HG03039 (cell line): Measurements from ENCODE around the gene CD38.

Experiments used
- ATAC-seq: cut with Tn5 transposase; IDR thresholded peaks from one replicate; pipeline ENCODE4 v1.9.1; 2021; ENCODE audit warnings: mild to moderate bottlenecking, moderate library complexity; ENCODE audit not compliant: unreplicated experiment

CD38 gene

DNA sequence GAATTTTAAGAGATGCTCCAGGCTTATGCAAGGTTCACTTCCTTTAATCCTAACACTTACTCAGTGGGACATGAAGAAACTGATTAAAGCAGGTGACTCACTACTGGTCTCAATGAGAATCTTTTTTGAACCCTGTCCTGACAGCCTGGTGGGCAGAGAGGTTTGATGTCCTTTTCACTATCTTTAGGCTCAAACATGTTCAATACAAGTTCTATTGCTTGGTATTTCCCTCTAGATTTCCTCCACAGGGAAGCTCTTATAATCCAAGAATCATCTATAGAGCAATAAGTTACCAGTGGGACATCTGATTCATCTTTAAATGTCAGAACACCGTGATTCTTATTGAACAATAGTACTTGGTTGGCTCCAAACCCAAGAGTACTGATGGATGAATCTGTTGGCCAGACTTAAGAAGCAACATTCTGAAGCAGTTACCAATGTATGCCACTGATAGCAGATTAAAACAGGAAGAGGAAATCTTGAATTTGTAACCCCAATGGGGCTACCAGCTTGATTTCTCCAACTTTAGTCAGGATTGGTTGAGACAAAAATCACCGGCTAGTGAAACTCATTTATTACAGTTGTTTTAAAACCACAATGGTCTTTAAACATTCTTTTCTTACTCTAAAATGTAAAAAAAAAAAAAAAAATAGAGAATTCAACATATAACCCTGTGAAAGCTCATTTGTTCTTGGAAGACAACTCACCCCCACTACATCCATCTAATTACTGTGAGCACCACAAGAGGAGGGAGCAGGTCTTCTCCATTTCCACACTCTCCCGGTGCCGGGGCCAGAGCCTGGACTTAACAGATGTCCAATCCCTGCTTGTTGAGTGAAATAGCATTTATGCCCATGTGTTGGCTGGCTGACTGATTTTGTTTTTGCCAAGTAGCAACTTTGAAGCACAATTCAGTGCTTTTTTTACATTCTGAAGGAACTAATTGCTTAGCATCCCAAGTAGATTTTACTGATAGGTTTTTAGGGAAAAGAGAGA is 117.1 kb downstream of the CD38 start:
- ATAC-seq, result no peak

GRCh38 chr4:15897577-15897976 is 119.4 kb downstream of the CD38 start:
- ATAC-seq, result no peak

GRCh38 chr4:15898902-15899301 is 120.8 kb downstream of the CD38 start:
- ATAC-seq, result no peak

DNA sequence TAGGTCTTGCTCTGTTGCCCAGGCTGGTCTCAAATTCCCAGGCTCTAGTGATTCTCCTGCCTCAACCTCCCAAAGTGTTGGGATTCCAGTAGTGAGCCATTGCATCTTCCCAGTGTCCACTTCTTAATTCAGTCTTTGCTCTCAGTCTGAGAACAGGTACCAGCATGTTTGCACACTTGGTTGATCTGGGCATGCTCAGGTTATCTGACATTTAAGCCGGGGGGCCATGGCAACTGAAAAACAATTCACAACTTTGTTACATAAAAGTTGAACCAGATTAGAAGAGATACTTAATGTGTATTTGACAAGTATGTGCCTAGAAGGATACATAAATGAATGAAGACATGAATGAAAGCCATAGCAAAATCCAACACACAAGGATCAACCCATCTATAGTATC is 121.4 kb downstream of the CD38 start:
- no peak for ATAC-seq

- no peak for ATAC-seq
These were observed 122.9 kb downstream of the CD38 start for GRCh38 chr4:15901007-15901406.

- ATAC-seq, result no peak
These were observed 123.9 kb downstream of the CD38 start for GRCh38 chr4:15901998-15902397.

- ATAC-seq, result no peak
These were observed 124.6 kb downstream of the CD38 start for GRCh38 chr4:15902746-15903145.
